HG02970 (cell line): ENCODE data around the gene USP47.

Source experiments
- ATAC-seq: cut with Tn5 transposase; IDR thresholded peaks from one replicate; pipeline ENCODE4 v1.9.1; 2021; ENCODE audit warnings: mild to moderate bottlenecking, moderate library complexity, moderate number of reproducible peaks; ENCODE audit not compliant: unreplicated experiment, low FRiP score

The USP47 gene

GRCh38 chr11:11841723-11842420 is at the start of gene USP47:
Gene USP47 (plus strand): TSS chr11:11841972. CDS start chr11:11842186, 214 bp downstream.
- ATAC-seq = peak; percentile 94

DNA sequence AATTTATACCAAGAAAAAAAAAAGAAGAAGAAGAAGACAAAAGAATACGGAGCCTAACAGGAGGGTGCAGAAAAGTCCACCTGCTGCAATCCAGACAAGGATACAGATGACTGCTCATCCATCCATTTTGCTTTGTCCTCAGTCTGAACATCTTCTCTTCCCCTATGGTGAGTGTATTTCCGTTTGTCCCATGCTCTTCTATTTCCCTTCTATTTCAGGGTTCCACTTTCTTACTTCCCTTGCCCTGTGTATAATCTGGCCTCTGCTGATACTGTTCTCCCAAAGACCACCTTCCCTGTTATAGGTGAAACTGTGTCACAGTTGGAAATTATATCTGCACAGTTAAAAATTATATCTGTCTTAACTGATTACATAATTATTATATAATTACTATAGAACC is 48.7 kb upstream of the USP47 start:
- ATAC-seq = no peak

GRCh38 chr11:11798586-11799438 is 43.0 kb upstream of the USP47 start:
- ATAC-seq = no peak

DNA sequence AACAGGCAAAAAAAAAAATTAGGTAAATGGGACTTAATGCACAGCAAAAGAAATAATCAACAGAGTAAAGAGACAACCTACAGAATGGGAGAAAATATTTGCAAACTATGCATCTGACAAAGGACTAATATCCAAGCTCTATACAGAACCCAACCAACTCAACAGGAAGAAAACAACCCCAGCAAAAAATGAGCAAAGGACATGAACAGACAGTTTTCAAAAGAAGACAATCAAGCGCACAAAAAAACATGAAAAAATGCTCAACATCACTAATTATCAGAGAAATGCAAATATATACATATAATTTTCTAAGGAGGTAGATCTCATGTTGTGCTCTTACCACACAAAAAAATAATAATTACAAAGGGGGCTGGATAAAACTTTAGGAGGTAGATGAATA is 36.5 kb upstream of the USP47 start:
- no peak for ATAC-seq

GRCh38 chr11:11806074-11806473 is 35.7 kb upstream of the USP47 start:
- ATAC-seq = no peak

- no peak for ATAC-seq
Observed at GRCh38 chr11:11806586-11806985, 35.2 kb upstream of the USP47 start.

GRCh38 chr11:11807811-11808782 is 33.7 kb upstream of the USP47 start:
- no peak for ATAC-seq

- no peak for ATAC-seq
Observed at GRCh38 chr11:11808992-11809615, 32.7 kb upstream of the USP47 start.

DNA sequence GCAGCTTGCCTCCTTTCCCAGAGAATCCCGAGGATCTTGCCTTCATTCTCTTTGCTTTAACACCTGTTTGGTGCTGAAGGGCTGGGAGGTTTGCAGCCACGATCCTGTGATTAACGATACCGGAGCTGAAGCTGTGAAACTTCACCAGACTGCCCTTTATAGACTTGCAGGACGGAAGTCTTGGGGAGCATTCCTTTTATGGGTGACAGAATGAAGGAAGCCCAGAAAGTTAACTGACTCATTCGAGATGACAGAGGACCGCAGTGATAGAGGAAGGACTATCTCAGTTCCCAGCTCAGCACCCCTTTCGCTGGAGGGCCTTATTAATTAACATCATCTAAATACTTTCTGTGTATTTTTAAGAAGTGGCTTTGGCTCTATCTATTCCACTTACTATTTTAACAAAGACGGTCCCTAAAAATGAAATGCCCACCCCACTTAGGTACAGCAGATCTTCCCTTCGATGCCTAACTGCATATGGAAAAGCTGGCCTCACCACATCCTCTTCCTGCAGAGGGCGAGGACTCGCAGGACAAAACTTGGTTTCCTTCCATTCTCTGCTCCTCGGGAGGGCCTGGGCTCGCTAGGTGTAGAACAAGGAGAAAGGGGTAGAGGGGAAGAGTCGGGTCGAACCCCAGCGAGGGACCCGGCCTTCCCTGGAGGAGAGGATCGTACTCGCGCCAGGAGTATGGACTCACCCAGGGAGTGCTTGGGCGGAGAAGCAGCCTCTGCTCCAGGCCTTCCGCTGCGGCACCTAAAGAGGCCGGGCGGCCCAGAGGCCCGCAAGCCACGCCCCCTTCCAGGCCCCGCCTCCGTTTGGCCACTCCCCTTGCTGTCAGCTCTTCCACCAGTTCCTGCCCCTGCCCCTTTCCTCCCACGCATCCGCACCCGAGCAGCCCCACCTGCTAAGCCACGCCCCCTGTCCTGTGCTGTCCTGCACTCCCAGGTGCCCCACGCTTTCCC is 30.7 kb upstream of the USP47 start:
- ATAC-seq = no peak

GRCh38 chr11:11813288-11813962 is 28.3 kb upstream of the USP47 start:
- no peak for ATAC-seq

- no peak for ATAC-seq
Observed at GRCh38 chr11:11814614-11815452, 26.9 kb upstream of the USP47 start.

- no peak for ATAC-seq
Observed at GRCh38 chr11:11816511-11817314, 25.1 kb upstream of the USP47 start.

DNA sequence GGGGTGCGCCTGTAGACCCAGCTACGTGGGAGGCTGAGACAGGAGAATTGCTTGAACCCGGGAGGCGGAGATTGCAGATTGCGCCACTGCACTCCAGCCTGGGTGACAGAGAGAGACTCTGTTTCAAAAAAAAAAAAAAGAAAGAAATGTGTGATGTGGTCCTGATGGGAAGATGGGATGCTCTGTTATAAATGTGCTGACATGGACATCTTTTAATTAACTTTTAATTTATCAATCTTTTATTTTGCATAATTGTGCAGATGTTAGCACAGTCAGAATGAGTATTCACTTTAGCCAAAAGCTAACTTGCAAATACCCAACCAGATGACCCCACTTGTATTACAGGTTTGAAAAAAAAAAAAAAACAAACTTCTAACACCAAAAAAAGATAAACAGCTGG is 23.8 kb upstream of the USP47 start:
- ATAC-seq = no peak

DNA sequence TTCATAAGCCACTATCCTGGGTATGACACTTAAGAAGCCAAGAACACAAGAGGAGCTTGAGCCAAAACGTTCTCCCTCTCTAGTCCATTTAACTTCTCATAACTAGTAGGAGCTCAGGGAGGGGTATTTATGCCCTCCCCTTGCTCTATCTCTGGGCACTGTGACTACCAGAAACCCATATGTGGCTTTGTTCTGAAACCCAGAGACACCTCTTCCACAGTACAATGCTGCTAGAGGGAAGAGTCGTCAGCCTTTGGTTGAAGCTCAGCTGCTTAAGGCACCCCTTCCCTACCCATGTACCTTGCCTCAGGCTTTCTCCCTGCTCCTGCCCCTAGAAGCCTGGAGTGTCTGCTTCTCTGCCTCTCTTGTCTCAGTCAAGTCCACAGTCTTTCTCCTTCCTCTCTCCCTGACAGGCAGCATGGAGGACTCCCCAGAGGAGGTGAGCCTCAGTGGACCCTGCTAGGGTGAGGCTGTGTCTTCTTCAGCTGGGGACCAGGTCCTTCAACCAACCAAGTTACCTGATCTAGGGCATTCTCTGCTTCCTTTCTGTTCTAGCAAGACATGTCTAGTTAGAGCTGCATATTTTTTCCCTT is 23.1 kb upstream of the USP47 start:
- no peak for ATAC-seq

DNA sequence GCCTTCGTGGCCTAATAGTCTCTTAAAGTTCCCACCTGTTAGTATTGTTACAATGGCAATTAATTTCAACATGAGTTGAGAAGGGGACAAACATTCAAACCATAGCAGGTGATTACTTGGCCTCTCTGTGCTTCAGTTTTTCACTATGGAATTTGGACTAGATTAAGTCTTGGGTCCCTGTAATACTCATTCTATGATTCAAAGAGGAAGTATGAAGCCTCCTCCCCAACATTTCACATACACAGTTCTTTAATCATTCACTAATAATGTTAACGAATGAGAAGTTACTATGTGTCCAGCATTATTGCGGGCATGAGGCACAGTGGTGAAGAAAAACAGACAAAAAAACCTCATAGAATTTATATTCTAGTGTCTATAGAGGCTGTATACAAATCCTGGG is 19.9 kb upstream of the USP47 start:
- ATAC-seq = no peak

- ATAC-seq = no peak
Observed at GRCh38 chr11:11822946-11823345, 18.8 kb upstream of the USP47 start.
